Fibroblast of pulmonary artery (primary cell): ENCODE data around the gene GID8.
"Not testable (repeated sequence)": the region's sequence is repeated elsewhere in the genome, so short reads cannot be mapped to it uniquely, and the experiment has no call there.

Experiments used
- DNase-seq: peaks from one replicate; pipeline ENCODE4 v3.0.0-alpha.2; 2010; ENCODE audit warnings: low read depth
- H3K4me3 ChIP-seq: replicated peaks from 2 replicates; pipeline ENCODE4 v1.5.1; 2011; ENCODE audit warnings: low read depth, mild to moderate bottlenecking, control low read depth, low read length, moderate library complexity
- CTCF ChIP-seq: IDR thresholded peaks from 2 replicates; pipeline ENCODE4 v1.5.1; 2011; ENCODE audit warnings: mild to moderate bottlenecking, control low read depth, low read length, inconsistent platforms; ENCODE audit errors: missing control alignments

The GID8 gene

GRCh38 chr20:62958388-62959100, 20.6 kb downstream of the GID8 start:
- no peak for DNase-seq
- TF ChIP-seq CTCF, result no peak

GRCh38 chr20:62959101-62959971, 21.4 kb downstream of the GID8 start:
- DNase-seq, result no peak
- no peak for TF ChIP-seq CTCF
- no peak overlapping the region for H3K4me3 ChIP-seq

More at GRCh38 chr20:62958388-62959100, 20.6 kb downstream of the GID8 start:
- no peak overlapping the region for H3K4me3 ChIP-seq

GRCh38 chr20:62959998-62960436, 22.1 kb downstream of the GID8 start:
- no peak for DNase-seq
- H3K4me3 ChIP-seq, result no peak overlapping the region
- no peak for TF ChIP-seq CTCF

GRCh38 chr20:62960446-62961309, 22.7 kb downstream of the GID8 start:
- DNase-seq, H3K4me3 ChIP-seq: not testable (repeated sequence)

- no peak overlapping the region for H3K4me3 ChIP-seq
- no peak for TF ChIP-seq CTCF
- no peak for DNase-seq
Measured at GRCh38 chr20:62961310-62961783, 23.4 kb downstream of the GID8 start.

- H3K4me3 ChIP-seq, result no peak overlapping the region
- TF ChIP-seq CTCF, result no peak
- DNase-seq, result no peak
Measured at GRCh38 chr20:62961799-62962198, 23.9 kb downstream of the GID8 start.
